HG02938 (cell line): ENCODE results near the gene KCTD6.
A peak's percentile ranks its signal among the peaks of the same experiment; 100 is the strongest.

Experiments
- ATAC-seq: cut with Tn5 transposase; IDR thresholded peaks from one replicate; pipeline ENCODE4 v1.9.1; 2021; ENCODE audit warnings: mild to moderate bottlenecking, moderate library complexity; ENCODE audit not compliant: unreplicated experiment

The KCTD6 gene

DNA sequence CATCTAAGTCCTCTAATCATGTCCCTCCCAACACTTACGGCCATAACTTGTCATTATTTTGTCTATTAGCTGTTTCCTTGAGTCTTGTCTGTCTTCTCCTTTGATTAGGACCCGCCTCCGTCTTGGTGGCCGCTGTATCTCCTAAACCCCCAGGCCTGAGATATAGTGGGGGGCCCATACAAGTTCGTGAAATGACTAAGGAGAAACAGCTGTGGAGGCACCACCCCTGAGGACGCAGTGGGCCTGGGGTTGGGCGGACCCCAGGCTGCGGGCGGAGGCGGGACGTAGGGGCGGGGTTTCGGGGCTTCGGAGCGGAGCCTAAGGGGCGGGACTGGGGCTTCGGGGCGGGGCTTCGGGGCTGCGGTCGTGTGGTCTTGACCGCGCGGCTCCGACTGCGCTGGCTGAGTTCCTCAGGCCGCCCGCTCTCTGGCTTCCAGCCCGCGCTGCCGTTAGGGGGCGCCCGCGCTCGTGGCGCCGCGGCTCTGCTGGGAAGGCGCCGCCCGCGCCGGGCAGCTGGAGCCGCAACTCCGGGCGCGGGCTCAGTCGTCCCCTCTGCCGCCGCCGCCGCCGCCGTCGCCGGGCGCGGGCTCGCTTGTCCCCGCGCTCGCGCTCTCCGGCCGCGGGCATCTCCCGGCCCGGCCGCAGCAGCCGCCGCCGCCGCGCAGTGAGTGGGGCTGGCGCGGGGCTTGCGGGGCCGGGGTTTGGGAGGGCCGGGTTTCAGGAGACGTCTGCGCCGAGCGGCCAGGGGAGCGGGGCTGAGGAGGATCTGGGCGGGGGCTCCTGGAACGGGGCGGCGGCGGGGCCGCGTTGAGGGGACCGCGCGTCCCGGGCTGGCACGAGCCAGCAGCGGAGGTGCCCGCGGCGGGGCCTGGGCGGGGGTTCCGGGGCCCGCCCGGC is at the start of gene KCTD6:
Gene KCTD6 (plus strand): TSS at position 591 of the 897 bp plus-strand sequence. CDS start 6,660 bp downstream, outside the sequence.
- peak; percentile 75 for ATAC-seq

DNA sequence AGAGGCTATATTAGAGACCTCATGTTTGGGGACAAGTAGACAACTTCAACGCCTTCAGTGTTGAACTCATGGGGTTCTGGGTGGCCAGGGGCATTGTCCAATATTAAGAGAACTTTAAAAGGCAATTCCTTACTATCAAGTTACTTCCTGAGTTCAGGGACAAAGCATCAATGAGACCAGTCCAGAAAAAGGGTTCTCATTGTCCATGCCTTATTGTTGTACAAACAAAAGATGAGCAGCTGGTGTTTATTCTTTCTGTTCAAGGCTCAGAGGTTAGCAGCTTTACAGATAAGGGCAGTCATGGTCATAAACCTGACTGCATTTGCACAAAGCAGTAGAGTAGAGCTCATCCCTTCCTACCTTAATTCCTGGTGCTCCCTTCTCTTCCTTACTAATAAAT is 39.7 kb upstream of the KCTD6 start:
- no peak for ATAC-seq

DNA sequence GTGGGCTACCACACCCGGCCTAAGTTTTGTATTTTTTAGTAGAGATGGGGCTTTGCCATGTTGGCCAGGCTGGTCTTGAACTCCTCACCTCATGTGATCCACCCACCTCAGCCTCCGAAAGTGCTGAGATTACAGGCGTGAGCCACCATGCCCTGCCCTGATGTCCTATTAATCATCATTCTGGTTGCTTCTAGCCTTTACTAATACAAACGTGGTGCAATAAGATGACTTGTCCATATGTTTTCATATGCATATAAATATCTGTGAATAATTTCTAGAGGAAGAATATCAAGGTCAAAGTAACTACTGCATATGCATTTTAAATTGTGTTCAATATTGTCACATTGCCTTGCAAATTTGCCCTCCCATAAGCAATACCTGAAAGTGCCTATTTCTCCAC is 32.7 kb upstream of the KCTD6 start:
- ATAC-seq = no peak

DNA sequence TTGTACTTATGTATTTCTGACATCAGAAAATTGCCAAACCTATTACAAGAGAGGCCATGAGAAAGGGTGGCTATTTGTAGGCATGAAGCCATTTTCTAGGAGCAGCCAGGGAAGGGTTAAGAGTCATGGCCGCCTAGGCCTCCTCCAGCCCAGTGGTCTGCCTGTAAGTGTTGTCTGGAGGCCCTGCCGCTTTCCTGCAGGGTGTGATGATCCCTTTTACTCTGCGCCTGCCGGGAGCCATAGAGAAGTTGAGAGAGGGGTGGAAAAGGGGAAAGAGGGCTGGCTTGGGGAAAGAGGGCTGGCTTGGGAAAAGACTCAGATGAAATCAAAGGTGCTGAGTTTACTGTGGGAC is 29.1 kb upstream of the KCTD6 start:
- no peak for ATAC-seq

DNA sequence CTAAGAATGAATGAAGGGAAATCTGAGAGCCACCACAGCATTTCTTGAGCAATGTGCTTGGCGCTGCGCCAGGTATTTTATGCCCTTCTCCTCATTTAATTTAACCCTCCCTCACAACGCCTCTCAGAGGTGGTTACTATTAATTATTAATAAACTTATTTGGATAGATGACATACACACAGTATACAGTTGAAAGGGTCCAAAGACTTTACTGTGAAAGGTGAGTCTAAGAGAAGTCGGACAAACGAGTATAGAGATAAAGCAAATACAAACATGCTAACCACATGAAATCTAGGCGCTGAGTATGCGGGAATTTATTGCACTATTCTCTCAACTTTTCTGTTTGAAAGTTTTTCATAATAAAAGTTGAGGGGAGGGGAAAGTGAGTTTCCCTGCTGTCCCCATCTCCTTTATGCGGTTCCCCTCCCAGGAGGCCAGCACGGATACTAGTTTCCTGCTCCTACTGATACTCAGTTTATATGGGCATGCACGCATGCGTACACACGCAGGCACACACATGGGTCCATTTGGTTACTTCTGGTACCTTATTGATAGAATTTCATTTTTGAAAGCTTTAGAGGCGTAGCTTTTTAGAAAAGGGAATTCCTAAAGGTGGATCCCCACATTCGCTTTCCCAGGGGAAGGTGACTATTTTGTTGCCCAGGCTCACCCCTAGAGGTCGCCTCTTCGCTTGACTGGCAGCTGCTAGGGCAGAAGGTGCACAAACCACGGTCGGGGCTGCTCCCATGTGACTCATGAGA is 28.5 kb upstream of the KCTD6 start:
- no peak for ATAC-seq

DNA sequence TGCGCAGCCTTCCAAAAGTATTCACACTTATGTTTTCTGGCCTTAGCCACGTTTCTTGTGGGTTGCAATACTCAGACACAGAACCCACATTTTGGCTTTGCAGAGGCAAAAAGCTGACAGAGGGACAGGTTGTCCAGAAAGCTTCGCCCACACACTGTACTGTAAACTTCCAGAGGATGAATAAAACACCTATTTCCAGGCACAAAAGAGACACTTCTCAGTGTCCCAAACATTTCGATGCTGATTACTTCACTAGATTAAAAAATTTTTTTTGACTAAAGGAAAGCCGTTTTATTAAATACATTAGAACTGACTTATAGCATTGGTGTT is 28.0 kb upstream of the KCTD6 start:
- no peak for ATAC-seq

DNA sequence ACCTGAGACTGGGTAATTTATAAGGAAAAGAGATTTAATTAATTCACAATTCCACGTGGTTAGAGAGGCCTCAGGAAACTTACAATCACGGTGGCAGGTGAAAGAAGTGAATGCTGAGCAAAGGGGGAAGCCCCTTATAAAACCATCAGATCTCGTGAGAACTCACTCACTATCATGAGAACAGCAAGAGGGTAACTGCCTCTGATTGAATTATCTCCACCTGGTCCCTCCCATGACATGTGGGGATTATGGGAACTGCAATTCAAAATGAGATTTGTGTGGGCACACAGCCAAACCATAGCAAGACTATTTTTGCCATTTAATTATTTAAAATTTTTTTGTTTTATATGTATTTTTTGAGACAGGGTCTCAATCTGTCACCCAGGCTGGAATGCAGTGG is 27.0 kb upstream of the KCTD6 start:
- no peak for ATAC-seq

DNA sequence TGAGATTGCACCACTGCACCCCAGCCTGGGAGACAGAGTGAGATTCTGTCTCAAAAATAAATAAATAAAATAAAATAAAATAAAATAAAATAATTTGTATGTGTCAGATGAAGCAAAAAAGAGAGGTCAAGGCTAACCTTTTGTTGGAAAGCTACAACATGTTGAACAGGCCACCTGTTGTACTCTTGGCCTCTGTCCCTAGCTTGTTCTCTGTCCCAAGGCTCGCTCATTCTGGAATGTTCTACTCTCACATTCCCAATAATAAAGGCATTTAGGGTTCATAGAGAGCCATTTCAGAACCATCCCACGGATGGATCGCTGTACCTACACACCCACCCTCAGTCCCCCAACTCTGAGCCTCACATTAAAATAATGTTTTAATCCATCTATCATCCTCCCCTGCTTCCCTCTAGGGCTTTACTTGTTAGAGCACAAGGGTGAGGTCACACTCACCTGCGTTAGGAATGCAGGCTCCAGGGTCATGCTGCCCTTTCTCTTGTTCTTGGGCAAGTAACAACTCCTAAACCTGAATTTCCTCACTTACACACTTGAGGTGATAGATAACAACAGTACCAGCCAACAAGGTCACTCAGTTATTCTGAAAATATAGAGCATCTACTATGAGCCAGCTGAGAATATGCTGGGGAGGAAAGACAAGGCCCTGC is 24.9 kb upstream of the KCTD6 start:
- ATAC-seq = no peak

DNA sequence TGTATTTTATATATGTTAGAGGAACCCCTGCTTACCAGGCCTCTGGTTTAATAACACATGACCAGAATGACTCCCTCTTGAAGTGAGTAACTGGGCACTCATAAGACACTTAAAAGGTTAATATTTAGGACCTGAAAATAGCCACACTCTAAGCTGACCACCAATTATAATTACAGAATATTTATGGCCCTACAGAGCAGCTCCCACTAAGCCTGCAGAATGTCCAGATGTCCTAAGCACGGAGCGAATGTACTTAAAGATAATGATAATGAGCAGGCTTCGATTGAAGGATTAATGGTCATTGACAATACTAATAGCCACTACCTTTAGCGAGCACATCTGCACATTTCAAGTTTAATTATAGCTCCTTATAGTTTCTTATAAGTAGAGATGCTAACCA is 22.8 kb upstream of the KCTD6 start:
- ATAC-seq = no peak

DNA sequence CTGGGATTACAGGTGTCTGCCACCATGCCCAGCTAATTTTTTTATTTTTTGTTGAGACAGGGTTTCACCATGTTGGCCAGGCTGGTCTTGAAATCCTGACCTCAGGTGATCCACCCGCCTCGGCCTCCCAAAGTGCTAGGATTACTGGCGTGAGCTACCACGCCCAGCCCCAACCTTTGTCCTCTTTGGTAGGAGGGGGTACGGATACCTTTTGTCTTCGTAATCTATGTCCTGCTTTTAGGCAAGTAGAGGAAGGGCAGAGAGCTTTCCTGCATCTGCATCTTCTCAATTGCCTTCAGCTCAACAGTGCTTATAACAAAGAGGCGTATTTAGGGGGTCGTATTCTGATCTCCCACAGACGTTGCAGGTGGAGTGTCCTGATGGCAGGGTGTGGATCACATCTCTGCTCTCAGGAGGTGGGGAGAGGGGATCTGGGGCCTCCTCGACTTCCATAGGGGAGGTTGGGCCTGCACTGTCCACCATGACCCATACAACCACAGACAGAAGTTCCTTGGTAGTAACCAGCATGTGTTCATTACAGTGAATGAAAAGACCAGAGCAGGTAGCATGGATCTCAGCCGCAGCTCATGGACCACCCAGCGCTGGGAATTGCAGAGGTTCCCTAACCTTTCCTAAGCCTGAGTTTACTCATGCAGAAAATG is 21.4 kb upstream of the KCTD6 start:
- ATAC-seq = no peak

DNA sequence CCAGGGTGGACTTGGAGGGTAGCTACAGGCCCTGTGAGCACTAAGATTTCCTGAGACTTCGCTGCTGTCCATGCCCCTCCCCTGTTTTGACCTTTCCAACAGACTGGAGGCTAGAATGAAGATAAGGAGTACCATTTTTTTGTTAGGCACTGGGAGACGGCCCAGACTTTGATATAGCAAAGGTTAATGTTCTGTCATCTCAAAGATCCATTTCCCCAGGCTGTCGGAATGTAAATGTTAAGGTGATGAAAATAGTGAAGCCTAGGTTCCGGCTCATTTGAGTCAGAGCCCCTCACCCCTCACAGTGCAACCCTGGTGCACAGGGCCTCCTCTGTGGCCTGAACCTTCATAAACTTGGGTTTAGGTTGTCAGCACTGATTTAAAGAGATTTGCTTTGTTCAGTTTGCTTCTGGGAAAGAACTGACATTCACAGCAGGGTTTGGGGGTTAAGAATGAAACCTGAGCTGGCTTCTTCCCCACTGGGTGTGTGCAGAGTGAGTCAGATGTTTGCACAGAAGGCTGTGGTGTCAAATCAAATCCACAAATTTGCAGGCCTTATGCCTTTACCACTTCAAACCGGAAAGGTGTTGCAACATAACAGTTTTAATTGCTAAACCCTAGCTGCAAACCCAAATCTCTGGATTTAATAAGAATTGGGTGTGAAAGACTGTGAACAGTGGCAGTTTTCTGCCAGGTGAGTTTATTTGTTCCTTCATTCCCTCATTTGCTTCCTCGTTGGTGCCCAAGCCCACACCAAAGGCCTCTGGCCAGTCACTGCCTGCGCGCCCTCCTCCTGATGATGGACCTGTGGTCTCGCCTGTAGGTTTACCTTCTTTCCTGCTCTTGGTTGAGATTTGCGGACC is 20.6 kb upstream of the KCTD6 start:
- ATAC-seq = peak; percentile 49

DNA sequence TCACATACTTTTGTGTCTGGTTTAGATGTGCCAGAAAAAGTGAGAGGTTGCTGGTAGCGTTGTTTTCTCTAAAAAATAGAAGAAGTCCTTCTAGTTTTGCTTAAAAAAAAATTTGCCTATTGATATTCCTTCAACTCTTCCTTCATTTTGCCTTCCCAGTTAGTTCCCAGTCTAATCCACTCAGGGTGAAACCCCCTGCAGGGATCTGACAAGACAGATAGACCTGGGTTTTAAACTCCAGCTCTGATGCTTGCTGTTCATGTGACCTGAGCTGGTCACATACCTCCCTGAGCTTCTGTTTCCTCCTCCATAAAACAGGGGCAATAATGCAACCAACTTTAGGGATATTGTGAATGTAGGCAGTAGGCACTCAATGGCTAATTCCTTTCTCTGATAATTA is 18.6 kb upstream of the KCTD6 start:
- no peak for ATAC-seq

DNA sequence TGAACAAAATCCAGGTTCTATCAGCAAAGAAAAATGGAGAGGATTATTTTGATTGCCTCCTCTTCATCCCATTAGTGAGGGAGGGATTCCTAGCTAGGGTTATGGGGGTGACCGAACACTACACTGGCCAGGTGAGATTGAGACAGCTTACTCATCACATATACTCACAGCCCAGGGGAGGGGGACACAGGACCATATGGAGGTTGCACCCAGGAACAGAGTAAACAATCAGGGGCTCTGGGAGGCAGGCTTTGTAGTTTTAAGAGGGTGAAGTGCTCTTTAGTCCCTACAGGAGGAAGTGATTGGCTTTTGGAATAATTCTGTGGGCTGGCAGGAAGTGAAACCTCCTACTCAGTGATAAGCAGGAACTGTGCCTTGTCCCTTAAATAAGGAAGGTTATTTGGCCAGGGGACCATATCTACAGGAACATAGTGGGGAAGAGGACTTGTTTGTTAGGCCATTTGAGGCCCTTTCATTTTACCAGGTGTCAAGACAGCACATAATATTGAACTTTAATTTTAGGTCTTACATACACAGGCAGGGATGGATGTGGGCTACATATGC is 17.5 kb upstream of the KCTD6 start:
- ATAC-seq = no peak

DNA sequence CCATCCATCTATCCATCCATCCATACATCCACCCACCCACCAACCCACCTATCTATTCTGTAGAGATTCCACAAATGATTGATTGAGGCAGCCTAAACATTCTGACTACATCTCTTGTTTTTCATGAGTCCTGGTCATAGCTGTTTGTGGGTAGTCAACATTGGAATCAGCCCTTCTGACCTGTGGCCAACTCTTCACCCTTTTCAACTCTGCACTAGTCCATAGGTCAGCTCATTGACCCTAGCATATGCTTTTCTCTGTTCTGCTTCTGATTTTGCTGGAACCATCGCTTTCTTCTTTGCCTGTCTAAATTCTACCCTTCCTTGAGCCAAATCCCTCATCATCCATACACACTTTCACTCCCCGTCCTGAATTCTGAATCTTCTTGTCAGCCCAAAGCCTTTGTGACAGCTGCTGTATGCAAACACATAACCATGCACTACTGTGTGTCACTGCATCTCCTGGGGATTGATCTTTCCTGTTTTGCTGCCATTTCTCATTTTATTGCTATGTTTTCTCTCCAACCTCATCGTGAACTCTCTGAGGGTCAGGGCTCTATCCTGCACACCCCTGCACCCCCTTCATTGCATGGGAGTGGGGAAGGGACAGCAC is 16.8 kb upstream of the KCTD6 start:
- ATAC-seq = no peak

DNA sequence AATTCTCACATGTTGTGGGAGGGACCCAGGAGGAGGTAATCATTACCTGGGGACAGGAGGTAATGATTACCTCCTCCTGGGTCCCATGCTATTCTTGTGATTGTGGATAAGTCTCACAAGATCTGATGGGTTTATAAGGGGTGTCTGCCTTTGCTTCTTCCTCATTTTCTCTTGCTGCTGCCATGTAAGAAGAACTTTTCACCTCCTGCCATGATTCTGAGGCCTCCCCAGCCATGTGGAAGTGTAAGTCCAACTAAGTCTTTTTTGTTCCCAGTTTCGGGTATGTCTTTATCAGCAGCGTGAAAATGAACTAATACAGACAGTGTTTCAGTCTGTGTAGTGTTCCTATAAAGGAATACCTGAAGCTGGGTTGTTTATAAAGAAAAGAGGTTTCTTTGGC is 13.1 kb upstream of the KCTD6 start:
- ATAC-seq = no peak

DNA sequence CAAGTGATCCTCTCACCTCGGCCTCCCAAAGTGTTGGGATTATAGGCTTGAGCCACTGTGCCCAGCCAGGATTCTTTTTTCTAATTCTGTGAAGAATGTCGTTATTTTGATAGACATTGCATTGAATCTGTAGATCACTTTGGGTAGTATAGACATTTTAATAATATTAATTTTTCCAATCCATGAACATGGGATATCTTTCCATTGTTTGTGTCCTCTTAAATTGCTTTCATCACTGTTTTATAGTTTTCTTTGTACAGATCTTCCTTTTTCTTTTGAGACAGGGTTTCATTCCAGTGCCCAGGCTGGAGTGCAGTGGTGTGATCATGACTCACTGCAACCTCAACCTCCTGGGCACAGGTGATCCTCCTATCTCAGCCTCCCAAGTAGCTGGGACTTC is 11.6 kb upstream of the KCTD6 start:
- ATAC-seq = no peak

DNA sequence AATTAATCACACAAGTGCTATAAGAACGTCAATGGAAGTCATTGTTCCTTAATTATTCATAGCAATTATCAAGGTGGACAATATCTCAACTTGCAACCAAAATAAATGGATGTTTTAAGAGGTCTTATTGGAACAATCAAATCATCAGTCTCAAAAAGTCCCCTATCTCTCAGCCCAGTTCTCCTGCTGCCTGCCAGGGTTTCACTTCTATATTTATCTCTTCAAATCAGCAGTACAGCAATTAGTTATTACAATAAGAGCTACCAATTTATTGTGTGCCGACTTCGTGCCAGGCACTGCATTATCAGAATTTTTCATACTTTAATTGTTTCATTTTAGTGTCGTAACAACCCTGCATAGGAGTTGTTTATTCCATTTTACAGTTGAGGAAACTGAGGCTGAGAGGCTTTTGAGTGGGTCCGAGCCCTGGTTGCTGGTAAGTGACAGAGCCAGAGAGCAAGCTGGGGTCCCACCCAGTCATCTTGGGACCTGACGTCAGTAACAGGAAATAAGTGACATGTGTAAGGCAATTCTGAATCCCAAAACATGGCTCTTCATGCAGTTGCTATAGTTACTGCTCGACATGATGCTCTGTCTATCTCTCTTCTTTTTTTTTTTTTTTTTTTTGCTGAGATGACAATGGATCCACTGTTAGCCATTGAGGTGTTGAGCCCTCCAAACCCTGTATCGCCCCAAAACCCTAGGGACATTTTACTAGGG is 8.8 kb upstream of the KCTD6 start:
- ATAC-seq = no peak

DNA sequence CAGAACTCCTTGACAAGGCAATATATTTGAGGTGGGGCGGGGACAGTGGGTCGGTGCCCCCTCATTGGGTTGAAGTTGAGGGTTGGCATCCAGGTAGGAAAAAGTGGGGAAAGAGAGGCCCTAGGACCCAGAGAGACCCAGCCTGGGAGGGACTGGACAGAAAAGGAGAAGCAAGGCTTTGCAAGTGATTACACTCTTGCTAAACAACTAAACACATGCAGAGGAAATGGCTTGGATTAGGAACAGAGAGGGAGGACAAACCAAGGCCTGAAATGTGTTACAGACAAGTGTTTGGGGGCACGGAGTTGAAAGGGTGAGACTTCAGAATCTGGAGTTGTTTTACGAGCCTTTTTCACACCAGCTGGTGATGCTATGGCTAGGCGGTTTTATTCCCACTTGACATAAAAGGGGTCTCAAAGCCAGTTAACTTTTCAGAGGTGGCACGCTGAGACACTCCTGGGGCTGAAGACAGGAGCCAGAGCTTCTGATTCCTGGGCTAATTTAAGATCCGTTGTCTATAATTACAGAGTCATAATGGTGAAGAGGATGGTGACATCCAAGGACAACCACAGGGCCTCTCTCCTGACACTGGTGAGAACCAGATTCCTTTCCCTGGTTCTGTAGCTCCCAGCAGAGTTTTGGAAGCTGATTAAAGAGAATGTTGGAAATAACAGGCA is 7.7 kb upstream of the KCTD6 start:
- no peak for ATAC-seq

DNA sequence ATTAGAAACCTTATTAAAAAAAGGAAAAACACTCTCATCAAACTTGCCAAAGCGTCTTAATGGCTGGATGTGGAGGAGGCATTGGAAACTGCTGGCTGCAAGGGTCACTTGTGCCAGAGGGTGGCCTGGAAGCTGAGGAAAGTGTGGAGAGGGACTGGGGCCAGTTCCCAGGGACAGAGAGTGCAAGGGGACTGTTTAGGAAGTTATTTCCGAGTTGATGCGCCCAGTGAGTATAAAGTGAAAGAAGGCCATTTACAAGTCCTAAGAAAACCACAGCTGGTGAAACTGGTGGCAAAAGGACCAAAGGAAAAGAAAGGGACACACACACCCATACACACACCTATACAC is 7.2 kb upstream of the KCTD6 start:
- ATAC-seq = no peak
